GM21515 (cell line): ENCODE results near the gene RNF166.
A peak's percentile ranks its signal among the peaks of the same experiment; 100 is the strongest.

ENCODE experiments used
- ATAC-seq: cut with Tn5 transposase; IDR thresholded peaks from one replicate; pipeline ENCODE4 v1.9.1; 2021; ENCODE audit not compliant: unreplicated experiment

The RNF166 gene

DNA sequence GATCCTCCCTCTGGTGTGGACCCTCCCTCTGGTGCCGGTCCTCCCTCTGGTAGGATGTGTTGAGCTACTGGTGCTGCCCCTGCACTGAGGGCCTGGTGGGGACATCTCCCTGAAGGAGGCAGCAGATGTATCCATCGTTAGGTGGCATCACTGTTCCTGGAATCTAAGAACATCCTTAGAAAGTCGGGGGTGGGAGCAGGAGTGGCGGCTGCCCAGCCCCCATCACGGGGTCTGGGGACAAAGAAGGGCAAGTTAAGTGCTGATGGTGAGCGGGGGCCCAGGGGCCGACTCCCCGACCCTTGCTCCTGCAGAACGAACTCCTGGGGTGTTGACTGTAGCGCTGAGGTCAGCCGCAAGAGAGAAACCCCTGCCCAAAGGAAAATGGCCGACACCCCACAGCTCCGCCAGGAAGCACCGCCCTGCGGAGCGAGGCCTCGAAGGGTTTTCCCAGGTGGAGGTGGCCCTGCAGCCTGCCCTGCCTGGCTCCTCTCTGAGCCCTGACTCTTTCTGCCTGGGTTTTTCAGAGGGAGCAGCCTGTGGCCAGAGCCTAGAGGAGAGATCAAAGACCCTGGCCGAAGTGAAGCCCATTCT, 5.6 kb upstream of the RNF166 start:
- ATAC-seq: no peak

DNA sequence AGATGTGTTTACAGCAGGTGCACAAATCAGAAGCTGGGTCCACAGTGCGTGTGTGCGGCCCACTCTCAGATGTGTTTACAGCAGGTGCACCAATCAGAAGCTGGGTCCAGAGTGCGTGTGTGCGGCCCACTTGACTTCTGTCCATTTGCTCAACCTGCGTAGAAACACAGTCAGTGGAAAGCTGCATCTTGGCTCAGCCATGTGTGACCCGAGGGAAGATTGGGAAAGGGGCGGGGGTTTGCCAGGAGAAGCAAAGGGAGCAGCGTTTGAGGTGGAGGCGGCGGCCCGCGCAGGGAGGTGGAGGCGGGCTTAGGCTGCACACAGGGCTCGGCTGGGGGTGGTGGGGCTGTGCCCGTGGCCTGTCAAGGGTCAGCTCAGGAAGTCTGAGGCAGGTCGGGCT, 4.3 kb upstream of the RNF166 start:
- no peak for ATAC-seq

- ATAC-seq: no peak
Observed at GRCh38 chr16:88706965-88707826, 988 bp upstream of the RNF166 start.

DNA sequence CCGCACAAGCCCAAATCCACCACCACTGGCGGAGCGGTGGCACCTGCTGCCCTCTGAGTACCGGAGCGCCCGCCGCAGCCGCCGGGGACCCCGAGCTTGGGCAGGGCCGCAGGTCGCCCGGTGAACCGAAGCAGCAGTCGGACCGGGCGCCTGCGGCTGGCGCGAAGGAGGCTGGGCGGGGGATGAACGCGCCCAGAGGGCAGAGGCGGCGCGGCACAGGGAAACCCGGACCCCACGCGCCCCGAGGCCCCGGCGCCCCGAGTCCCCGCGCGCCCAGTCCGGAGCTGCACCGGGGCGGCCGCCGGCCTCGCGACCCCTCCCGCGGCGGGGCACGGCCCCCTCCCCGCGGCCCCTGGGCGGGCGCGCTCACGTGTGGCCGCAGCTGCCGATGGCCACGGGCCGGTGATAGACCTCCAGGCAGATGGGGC, 393 bp downstream of the RNF166 start:
- peak; percentile 15 for ATAC-seq

GRCh38 chr16:88705076-88705684, 1.0 kb downstream of the RNF166 start:
- no peak for ATAC-seq

- ATAC-seq: no peak
Observed at GRCh38 chr16:88703486-88704309, 2.5 kb downstream of the RNF166 start.

DNA sequence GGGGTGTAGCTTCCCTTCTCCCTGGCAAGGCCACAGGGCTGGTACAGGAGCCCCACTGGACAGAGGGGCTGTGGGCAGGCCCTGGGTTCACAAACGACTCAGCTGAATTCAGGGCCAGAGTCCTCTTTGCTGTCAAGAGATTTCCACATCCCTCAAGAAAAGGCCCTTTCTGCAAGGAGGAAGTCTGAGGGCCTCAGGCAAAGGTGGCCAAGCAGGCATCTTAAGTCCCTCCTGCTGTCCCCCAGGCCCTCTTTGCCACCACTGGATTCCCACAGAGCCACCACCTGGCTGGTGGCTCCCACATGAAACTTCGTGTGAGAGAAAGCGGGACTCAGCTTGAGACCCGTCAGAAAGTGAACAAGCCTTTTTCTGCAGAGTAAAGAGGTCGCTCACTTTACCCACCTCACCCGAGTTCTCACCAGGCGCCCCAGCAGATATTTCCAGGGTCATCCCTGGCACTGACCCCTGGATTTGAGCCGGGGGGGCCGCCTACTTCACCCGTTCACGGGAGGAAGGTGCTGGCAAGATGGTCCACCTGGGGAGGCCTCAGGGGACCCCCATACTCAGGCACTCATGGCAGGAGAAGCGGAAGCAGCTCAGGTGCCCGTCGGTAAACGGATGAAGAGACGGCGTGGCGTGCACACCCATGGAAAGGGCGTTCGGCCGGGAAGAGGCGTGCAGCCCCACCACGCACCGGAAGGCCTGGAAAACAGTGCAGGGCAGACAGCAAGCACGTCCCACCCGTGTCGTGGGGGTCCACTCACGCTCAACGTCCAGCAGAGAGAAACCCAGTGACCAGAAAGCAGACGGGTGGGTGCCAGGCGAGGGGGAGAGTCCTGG, 3.6 kb downstream of the RNF166 start:
- ATAC-seq: no peak

- ATAC-seq: no peak
Observed at GRCh38 chr16:88701581-88702370, 4.4 kb downstream of the RNF166 start.

- peak; percentile 52 for ATAC-seq
Observed at GRCh38 chr16:88700636-88701482, 5.3 kb downstream of the RNF166 start.

- no peak for ATAC-seq
Observed at GRCh38 chr16:88700322-88700635, 5.9 kb downstream of the RNF166 start.

DNA sequence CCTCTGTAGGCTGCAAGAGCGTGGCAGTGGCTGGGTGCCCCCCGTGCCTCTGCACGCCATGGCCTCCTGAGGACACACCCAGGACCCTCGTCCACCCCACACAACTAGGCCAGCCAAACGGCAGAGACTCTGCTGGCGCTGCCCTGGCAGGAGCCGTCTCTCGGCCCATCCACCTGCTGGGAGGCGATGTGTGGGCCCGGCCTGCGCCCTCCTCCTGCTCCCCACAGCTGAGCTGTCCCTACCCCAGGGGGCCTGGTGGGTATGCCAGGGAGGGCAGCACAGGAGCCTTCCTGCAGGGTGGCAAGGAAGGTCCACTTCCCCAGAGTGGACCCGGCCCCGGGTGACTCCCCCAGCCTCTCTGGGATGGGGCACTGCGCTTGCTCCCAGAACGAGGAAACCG, 7.0 kb downstream of the RNF166 start:
- no peak for ATAC-seq

- no peak for ATAC-seq
Observed at GRCh38 chr16:88698646-88699045, 7.6 kb downstream of the RNF166 start.

DNA sequence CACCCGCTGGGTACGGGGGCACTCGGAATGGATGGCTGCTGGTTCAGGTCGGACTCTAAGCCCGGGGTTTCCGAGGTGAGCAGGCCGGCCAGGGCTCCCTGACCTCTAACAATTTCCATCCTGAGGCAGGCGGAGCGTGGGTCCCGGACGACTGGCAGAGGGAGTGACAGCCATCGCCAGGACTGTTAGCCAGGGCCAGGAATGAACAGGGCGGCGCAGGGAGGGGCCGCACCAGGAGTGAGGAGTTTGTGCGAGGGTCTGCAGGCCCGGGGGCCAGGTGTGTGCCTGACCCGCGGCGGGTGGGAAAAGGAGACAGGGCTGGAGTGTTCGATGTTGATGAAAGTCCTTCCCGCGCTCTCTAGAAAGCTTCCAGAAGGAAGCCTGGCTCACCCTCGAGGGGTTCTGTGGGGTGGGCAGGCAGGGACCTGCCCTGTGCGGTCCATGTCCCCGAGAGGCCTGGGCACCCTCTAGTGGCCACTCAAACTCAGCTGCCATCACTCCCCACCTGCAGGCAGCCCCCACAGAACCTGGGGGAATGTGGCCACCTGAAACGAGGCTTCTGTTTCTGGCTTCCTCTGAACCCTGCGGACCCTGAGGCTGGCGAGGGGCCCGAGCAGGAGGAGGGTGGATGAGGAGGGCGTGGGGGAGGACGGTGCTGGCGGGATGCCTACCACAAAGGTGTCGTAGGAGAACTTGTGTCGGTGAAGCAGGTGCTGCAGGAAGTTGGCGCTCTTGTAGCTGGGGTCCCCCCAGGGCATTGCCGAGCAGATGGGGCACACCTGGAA, 8.2 kb downstream of the RNF166 start:
- no peak for ATAC-seq

DNA sequence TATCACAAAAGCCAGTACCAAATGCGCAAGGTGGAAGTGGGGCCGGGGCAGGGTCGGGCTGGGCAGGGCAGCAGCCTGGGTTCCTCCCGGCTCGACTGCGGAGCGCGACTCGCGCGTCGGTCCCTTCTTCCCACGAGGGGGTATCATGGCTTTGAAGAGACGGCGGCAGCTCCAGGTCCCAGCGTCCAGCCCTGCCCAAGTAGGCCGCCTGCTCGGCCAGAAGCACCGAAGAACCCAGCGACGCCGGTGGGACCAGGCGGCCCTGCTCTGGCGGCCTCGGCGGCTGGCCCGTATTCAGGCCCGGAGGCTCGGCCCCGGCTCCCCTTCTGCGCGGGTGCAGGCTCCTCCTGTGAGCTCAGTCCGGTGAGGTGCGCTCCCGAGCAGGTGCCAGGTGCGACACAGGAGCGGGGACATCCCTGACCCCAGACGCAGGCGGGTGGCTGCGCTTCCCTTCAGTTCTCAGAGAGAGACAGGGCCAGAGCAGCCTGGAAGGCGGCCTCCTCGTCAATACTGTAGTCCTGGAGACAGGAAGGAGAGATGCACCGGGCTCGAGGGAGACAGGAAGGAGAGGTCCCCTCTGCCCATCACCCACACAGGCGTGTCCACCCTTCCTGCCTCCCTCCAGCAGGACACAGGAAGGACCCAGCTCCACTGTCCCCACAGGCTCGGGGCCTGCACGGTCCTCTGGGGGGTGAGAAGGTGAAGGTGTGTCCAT, 8.9 kb downstream of the RNF166 start:
- ATAC-seq: no peak

- no peak for ATAC-seq
Observed at GRCh38 chr16:88696441-88696840, 9.8 kb downstream of the RNF166 start.

DNA sequence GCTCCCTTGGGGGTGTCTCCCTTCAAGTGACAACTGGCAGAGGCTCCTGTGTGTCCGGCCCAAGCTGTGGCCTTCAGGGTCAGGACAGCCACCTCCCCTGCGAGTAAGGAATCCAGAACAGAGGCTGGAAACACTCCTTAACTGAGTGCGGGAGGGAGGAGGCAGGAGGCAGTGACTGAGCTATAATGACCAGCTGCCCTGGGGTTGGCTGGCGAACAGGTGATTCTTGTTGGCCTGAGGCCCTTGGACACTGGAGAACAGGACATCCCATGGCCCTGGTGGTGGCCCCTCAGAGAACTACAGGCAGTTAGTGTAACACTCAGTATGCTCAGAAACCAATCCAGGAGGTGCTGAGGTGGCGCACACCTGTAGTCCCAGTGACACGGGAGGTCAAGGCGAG, 10.5 kb downstream of the RNF166 start:
- ATAC-seq: no peak

GRCh38 chr16:88695218-88695617, 11.0 kb downstream of the RNF166 start:
- ATAC-seq: no peak
